IMR-90 (cell line): ENCODE results near the gene TRIM64C.
"Not testable (repeated sequence)": the region's sequence is repeated elsewhere in the genome, so short reads cannot be mapped to it uniquely, and the experiment has no call there.

Source experiments
- BHLHE40 ChIP-seq: fragments of 150-350 bp; IDR thresholded peaks from 2 replicates; pipeline ENCODE4 v1.6.1; 2016; ENCODE audit warnings: mild to moderate bottlenecking, low read depth, low read length
- MAFK ChIP-seq: IDR thresholded peaks from 2 replicates; pipeline ENCODE4 v1.6.1; 2012; ENCODE audit warnings: low read depth, low read length, improper control_type of control experiment
- MAZ ChIP-seq: IDR thresholded peaks from 2 replicates; pipeline ENCODE4 v1.6.1; 2012; ENCODE audit warnings: low read depth, mild to moderate bottlenecking, low read length, improper control_type of control experiment, moderate library complexity, borderline replicate concordance
- RAD21 ChIP-seq: IDR thresholded peaks from 2 replicates; pipeline ENCODE4 v1.6.1; 2012; ENCODE audit warnings: low read length, improper control_type of control experiment

DNA sequence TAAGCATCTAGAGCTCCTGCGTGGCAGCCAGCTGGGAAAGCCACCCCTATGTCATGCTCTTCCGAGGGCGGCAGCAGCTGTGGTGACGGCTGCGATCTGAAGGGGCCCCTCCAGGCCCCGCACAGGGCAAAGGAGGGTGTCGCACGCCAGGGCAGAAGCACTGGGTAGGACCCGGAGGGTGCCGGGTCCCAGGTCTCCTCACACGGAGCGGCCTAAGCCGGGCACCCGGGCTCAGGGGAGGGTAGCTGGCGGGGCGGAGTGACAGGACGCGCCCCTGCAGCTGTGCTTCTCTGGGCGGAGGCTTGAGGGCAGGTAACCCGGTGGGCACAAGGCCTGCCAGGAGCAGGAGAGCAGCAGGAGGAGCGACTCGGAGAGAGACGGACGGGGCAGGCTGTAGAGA is 43.4 kb upstream of the TRIM64C start:
- TF ChIP-seq BHLHE40, MAZ, MAFK, RAD21: not testable (repeated sequence)
